CD4-positive, CD25-positive, alpha-beta regulatory T cell (primary cell): Measurements from ENCODE around the gene GALNT18. TPM values are rescaled to one million over a fixed set of nuclear protein-coding genes. Genes with fewer than 3 reads are reported as not detected.

ENCODE experiments used
- ATAC-seq, 2 donors: fragments of 150-1000 bp; cut with Tn5 transposase; one replicate each; pipeline ENCODE4 v1.10.0; 2021; ENCODE audit warnings: low read depth in 2 of 2, moderate number of reproducible peaks in 2 of 2, moderate library complexity in 1 of 2
- DNase-seq, 3 donors: peaks; one replicate each; pipeline versions ENCODE4 v3.0.0 to v3.0.0-alpha.2; 2012 to 2022; ENCODE audit warnings: mixed read lengths in 1 of 3
- H3K27ac ChIP-seq: one replicate; pipeline ENCODE4 v1.7.0; 2013; ENCODE audit warnings: mild to moderate bottlenecking, low read length; ENCODE audit not compliant: insufficient read depth, poor library complexity, severe bottlenecking
- H3K27me3 ChIP-seq: one replicate; pipeline ENCODE4 v1.7.0; 2013; ENCODE audit warnings: low read length; ENCODE audit not compliant: control insufficient read depth, insufficient read depth
- H3K36me3 ChIP-seq: one replicate; pipeline ENCODE4 v1.7.0; 2013; ENCODE audit warnings: mild to moderate bottlenecking, low read length, moderate library complexity; ENCODE audit not compliant: control insufficient read depth, insufficient read depth
- H3K4me1 ChIP-seq: 2 replicates; pipeline ENCODE4 v1.7.0; 2013; ENCODE audit warnings: mild to moderate bottlenecking, low read length; ENCODE audit not compliant: insufficient read depth, control insufficient read depth, poor library complexity, severe bottlenecking
- H3K4me3 ChIP-seq: one replicate; pipeline ENCODE4 v1.7.0; 2013; ENCODE audit warnings: low read depth, mild to moderate bottlenecking, low read length, moderate library complexity
- H3K9me3 ChIP-seq, 2 experiments: 1 replicate in 1 of 2; 2 replicates in 1 of 2; pipeline ENCODE4 v1.7.0; 2013; ENCODE audit warnings: low read length in 2 of 2, mild to moderate bottlenecking in 1 of 2, moderate library complexity in 1 of 2; ENCODE audit not compliant: control insufficient read depth in 2 of 2
- H3K27ac Mint-ChIP-seq, 3 donors: one replicate each; pipeline ENCODE4 v1.8.0; 2020 to 2022; ENCODE audit warnings: mild to moderate bottlenecking in 3 of 3, mixed read lengths in 3 of 3, moderate library complexity in 2 of 3
- H3K27me3 Mint-ChIP-seq: one replicate; pipeline ENCODE4 v1.8.0; 2022; ENCODE audit warnings: mild to moderate bottlenecking, mixed read lengths
- H3K36me3 Mint-ChIP-seq: one replicate; pipeline ENCODE4 v1.8.0; 2020; ENCODE audit warnings: mixed read lengths
- H3K4me1 Mint-ChIP-seq, 4 donors: one replicate each; pipeline ENCODE4 v1.8.0; 2020 to 2022; ENCODE audit warnings: mixed read lengths in 4 of 4, mild to moderate bottlenecking in 1 of 4
- H3K4me3 Mint-ChIP-seq, 4 donors: one replicate each; pipeline ENCODE4 v1.8.0; 2020 to 2022; ENCODE audit warnings: mild to moderate bottlenecking in 4 of 4, mixed read lengths in 4 of 4, moderate library complexity in 3 of 4
- H3K9me3 Mint-ChIP-seq, 7 donors: one replicate each; pipeline ENCODE4 v1.8.0; 2020 to 2022; ENCODE audit warnings: mixed read lengths in 7 of 7, mild to moderate bottlenecking in 3 of 7, moderate library complexity in 2 of 7
- polyA plus RNA-seq, 4 donors: library from polyadenylated mRNA; unstranded; fragments of 300-500 nt; fragmentation: Illumina TruSeq; gene quantifications; one replicate each; pipeline ENCODE4 v1.2.3, GENCODE V29; 2021
- total RNA-seq: library from RNA; stranded (reverse); gene quantifications from one replicate; pipeline ENCODE4 v1.2.3, GENCODE V29; 2022

GALNT18 gene
- total and polyA plus RNA-seq, 5 donors from 2014 or later = 0.10 TPM; not detected in 4

GRCh38 chr11:11397036-11397415 is 224.8 kb downstream of the GALNT18 start:
- no peak for ATAC-seq
- Mint-ChIP-seq H3K27ac (no peak overlapping the region), H3K4me1 (no peaks in the 10 kb centered on the region)

GRCh38 chr11:11396301-11397035 is 225.3 kb downstream of the GALNT18 start:
- Histone ChIP-seq H3K27me3 (no peaks in the 10 kb centered on the region), H3K4me3 (no peak overlapping the region), H3K9me3 (no peaks in the 10 kb centered on the region), H3K27ac (no peak overlapping the region), H3K4me1 (no peaks in the 10 kb centered on the region), H3K36me3 (no peaks in the 10 kb centered on the region)
- peaks cover 0 to 3% (median 0%) of the 10 kb centered on the region in 7 donors for H3K9me3 Mint-ChIP-seq
- no peak overlapping the region for H3K4me3 Mint-ChIP-seq
- ATAC-seq (no peak), DNase-seq (no peak)
- H3K4me1 Mint-ChIP-seq = no peaks in the 10 kb centered on the region
- H3K27ac Mint-ChIP-seq = no peak overlapping the region
- H3K36me3 Mint-ChIP-seq = no peaks in the 10 kb centered on the region
- no peaks in the 10 kb centered on the region for H3K27me3 Mint-ChIP-seq

More at GRCh38 chr11:11397036-11397415, 224.8 kb downstream of the GALNT18 start:
- Histone ChIP-seq H3K4me1 (no peaks in the 10 kb centered on the region), H3K36me3 (no peaks in the 10 kb centered on the region), H3K27ac (no peak overlapping the region), H3K4me3 (no peak overlapping the region), H3K27me3 (no peaks in the 10 kb centered on the region), H3K9me3 (no peaks in the 10 kb centered on the region)
- no peak overlapping the region for H3K4me3 Mint-ChIP-seq
- H3K27me3 Mint-ChIP-seq = no peaks in the 10 kb centered on the region
- peaks cover 0 to 3% (median 0%) of the 10 kb centered on the region in 7 donors for H3K9me3 Mint-ChIP-seq
- H3K36me3 Mint-ChIP-seq = no peaks in the 10 kb centered on the region
- DNase-seq = no peak

- peaks cover 0 to 3% (median 0%) of the 10 kb centered on the region in 7 donors for H3K9me3 Mint-ChIP-seq
- Histone ChIP-seq H3K9me3 (no peaks in the 10 kb centered on the region), H3K4me3 (no peak overlapping the region), H3K27me3 (no peaks in the 10 kb centered on the region), H3K4me1 (no peaks in the 10 kb centered on the region), H3K36me3 (no peaks in the 10 kb centered on the region), H3K27ac (no peak overlapping the region)
- H3K4me1 Mint-ChIP-seq = no peaks in the 10 kb centered on the region
- no peaks in the 10 kb centered on the region for H3K27me3 Mint-ChIP-seq
- no peak overlapping the region for H3K27ac Mint-ChIP-seq
- no peaks in the 10 kb centered on the region for H3K36me3 Mint-ChIP-seq
- DNase-seq = no peak
- no peak for ATAC-seq
- H3K4me3 Mint-ChIP-seq = no peak overlapping the region
These were observed 226.7 kb downstream of the GALNT18 start for GRCh38 chr11:11395126-11395525.

- Histone ChIP-seq H3K36me3 (no peaks in the 10 kb centered on the region), H3K27me3 (no peaks in the 10 kb centered on the region), H3K4me1 (no peaks in the 10 kb centered on the region), H3K9me3 (no peaks in the 10 kb centered on the region), H3K4me3 (no peak overlapping the region), H3K27ac (no peak overlapping the region)
- DNase-seq = no peak
- Mint-ChIP-seq H3K27me3 (no peaks in the 10 kb centered on the region), H3K27ac (no peak overlapping the region), H3K4me3 (no peak overlapping the region), H3K9me3 (peaks cover 0 to 3% (median 0%) of the 10 kb centered on the region in 7 donors), H3K36me3 (no peaks in the 10 kb centered on the region), H3K4me1 (no peaks in the 10 kb centered on the region)
- no peak for ATAC-seq
These were observed 227.6 kb downstream of the GALNT18 start for GRCh38 chr11:11394241-11394640.

GRCh38 chr11:11391796-11392463 is 229.9 kb downstream of the GALNT18 start:
- no peaks in the 10 kb centered on the region for H3K36me3 ChIP-seq
- Mint-ChIP-seq H3K36me3 (no peaks in the 10 kb centered on the region), H3K4me3 (no peak overlapping the region), H3K27ac (no peak overlapping the region), H3K9me3 (no peaks in the 10 kb centered on the region), H3K27me3 (no peaks in the 10 kb centered on the region), H3K4me1 (no peaks in the 10 kb centered on the region)
- ATAC-seq = no peak
- no peak overlapping the region for H3K4me3 ChIP-seq
- H3K9me3 ChIP-seq = no peaks in the 10 kb centered on the region
- DNase-seq = no peak
- no peaks in the 10 kb centered on the region for H3K27me3 ChIP-seq
- H3K4me1 ChIP-seq = no peaks in the 10 kb centered on the region
- no peak overlapping the region for H3K27ac ChIP-seq

- DNase-seq (no peak), ATAC-seq (no peak)
- no peak overlapping the region for H3K4me3 ChIP-seq
- H3K9me3 Mint-ChIP-seq = no peaks in the 10 kb centered on the region
- no peak overlapping the region for H3K27ac Mint-ChIP-seq
- no peaks in the 10 kb centered on the region for H3K36me3 Mint-ChIP-seq
- H3K27me3 Mint-ChIP-seq = no peaks in the 10 kb centered on the region
- no peaks in the 10 kb centered on the region for H3K4me1 Mint-ChIP-seq
- H3K4me3 Mint-ChIP-seq = no peak overlapping the region
- H3K4me1 ChIP-seq = no peaks in the 10 kb centered on the region
- H3K27me3 ChIP-seq = no peaks in the 10 kb centered on the region
- H3K9me3 ChIP-seq = no peaks in the 10 kb centered on the region
- H3K36me3 ChIP-seq = no peaks in the 10 kb centered on the region
- H3K27ac ChIP-seq = no peak overlapping the region
These were observed 230.6 kb downstream of the GALNT18 start for GRCh38 chr11:11391169-11391568.

GRCh38 chr11:11390068-11390771 is 231.6 kb downstream of the GALNT18 start:
- no peaks in the 10 kb centered on the region for H3K27me3 ChIP-seq
- no peak overlapping the region for H3K4me3 ChIP-seq
- DNase-seq = no peak
- no peaks in the 10 kb centered on the region for H3K9me3 Mint-ChIP-seq
- H3K4me1 ChIP-seq = no peaks in the 10 kb centered on the region
- no peaks in the 10 kb centered on the region for H3K36me3 ChIP-seq
- H3K27me3 Mint-ChIP-seq = no peaks in the 10 kb centered on the region
- no peak overlapping the region for H3K27ac ChIP-seq
- no peak for ATAC-seq
- H3K4me1 Mint-ChIP-seq = no peaks in the 10 kb centered on the region
- H3K36me3 Mint-ChIP-seq = no peaks in the 10 kb centered on the region
- H3K4me3 Mint-ChIP-seq = no peak overlapping the region
- H3K9me3 ChIP-seq = no peaks in the 10 kb centered on the region
- H3K27ac Mint-ChIP-seq = no peak overlapping the region
